ENCODE results near the gene EYS.

DNA sequence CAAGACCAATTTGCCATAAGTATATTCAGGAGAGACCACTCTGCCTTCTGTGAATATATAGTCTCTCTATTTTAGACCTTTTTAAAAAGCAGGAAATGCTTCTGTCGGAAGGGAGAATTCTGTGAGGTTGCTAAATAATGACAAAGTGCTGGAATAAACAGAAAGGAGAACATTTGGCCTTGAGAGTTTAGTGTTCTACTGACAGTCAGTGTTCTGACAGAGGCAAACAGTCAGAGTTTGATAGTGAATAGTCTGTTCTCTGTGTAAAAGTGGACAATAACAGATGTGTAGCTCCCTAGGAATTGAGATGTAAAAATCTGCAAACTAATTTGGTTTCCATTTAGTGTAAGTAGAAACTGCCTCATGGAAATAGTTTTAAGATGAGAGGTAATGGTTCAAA, 1850.8 kb downstream of the EYS start:
- TF ChIP-seq, protein P1, sequence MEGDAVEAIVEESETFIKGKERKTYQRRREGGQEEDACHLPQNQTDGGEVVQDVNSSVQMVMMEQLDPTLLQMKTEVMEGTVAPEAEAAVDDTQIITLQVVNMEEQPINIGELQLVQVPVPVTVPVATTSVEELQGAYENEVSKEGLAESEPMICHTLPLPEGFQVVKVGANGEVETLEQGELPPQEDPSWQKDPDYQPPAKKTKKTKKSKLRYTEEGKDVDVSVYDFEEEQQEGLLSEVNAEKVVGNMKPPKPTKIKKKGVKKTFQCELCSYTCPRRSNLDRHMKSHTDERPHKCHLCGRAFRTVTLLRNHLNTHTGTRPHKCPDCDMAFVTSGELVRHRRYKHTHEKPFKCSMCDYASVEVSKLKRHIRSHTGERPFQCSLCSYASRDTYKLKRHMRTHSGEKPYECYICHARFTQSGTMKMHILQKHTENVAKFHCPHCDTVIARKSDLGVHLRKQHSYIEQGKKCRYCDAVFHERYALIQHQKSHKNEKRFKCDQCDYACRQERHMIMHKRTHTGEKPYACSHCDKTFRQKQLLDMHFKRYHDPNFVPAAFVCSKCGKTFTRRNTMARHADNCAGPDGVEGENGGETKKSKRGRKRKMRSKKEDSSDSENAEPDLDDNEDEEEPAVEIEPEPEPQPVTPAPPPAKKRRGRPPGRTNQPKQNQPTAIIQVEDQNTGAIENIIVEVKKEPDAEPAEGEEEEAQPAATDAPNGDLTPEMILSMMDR (IDR thresholded peaks at IDR 0.05) = no peak
- TF ChIP-seq POLR2A (IDR thresholded peaks at IDR 0.05; ENCODE audit: low read depth) (no peak), POLR2AphosphoS5 (IDR thresholded peaks at IDR 0.05) (no peak), EP300 (IDR thresholded peaks at IDR 0.05) (no peak)
